Stimulated activated CD8-positive, alpha-beta memory T cell treated with anti-CD3 and anti-CD28 coated beads, Interleukin-12 subunit alpha, Interleukin-12 subunit beta, amount 100 ng/mL, for 1 hour (primary cell): ENCODE data around the gene NR1H2.
"Not testable (repeated sequence)": the region's sequence is repeated elsewhere in the genome, so short reads cannot be mapped to it uniquely, and the experiment has no call there.

Experiments
- DNase-seq: peaks from one replicate; pipeline ENCODE4 v3.0.0-alpha.2; 2020; ENCODE audit warnings: low read depth

NR1H2 gene

GRCh38 chr19:50347089-50347581 lies 29.1 kb upstream of the NR1H2 start:
- DNase-seq: not testable (repeated sequence)

- no peak for DNase-seq
Measured at GRCh38 chr19:50349277-50350057, 26.8 kb upstream of the NR1H2 start.

- DNase-seq: no peak
Measured at GRCh38 chr19:50352242-50352641, 24.0 kb upstream of the NR1H2 start.

GRCh38 chr19:50353487-50353880 lies 22.8 kb upstream of the NR1H2 start:
- DNase-seq: not testable (repeated sequence)

- DNase-seq: no peak
Measured at GRCh38 chr19:50356691-50357177, 19.5 kb upstream of the NR1H2 start.

GRCh38 chr19:50357178-50358100 lies 18.8 kb upstream of the NR1H2 start:
- DNase-seq: peak; percentile 82

- DNase-seq: peak; percentile 59
Measured at GRCh38 chr19:50358483-50359327, 17.6 kb upstream of the NR1H2 start.

GRCh38 chr19:50359328-50359818 lies 16.9 kb upstream of the NR1H2 start:
- DNase-seq: no peak

- no peak for DNase-seq
Measured at GRCh38 chr19:50361290-50362029, 14.8 kb upstream of the NR1H2 start.

GRCh38 chr19:50362030-50362412 lies 14.2 kb upstream of the NR1H2 start:
- DNase-seq: no peak

- no peak for DNase-seq
Measured at GRCh38 chr19:50362656-50363424, 13.4 kb upstream of the NR1H2 start.

GRCh38 chr19:50365434-50366306 lies 10.6 kb upstream of the NR1H2 start, which contains the start of gene NAPSA:
Gene NAPSA (minus strand): TSS chr19:50365639. CDS start chr19:50365621, 18 bp downstream.
- no peak for DNase-seq

- peak; percentile 58 for DNase-seq
Measured at GRCh38 chr19:50368649-50369570, 7.3 kb upstream of the NR1H2 start.

- DNase-seq: no peak
Measured at GRCh38 chr19:50371914-50372475, 4.3 kb upstream of the NR1H2 start.

- no peak for DNase-seq
Measured at GRCh38 chr19:50377051-50377461, 799 bp downstream of the NR1H2 start.

GRCh38 chr19:50377517-50377916 lies 1.3 kb downstream of the NR1H2 start:
- no peak for DNase-seq

GRCh38 chr19:50378169-50378862 lies 2.1 kb downstream of the NR1H2 start:
- DNase-seq: no peak
